ENCODE data around the gene BEST4. TPM values are rescaled to one million over a fixed set of nuclear protein-coding genes. Genes with fewer than 3 reads are reported as not detected.

Gene BEST4
- total and polyA plus RNA-seq, 2 of the 13 experiments (the other 11 are each of a cell fraction or from before 2014, with no cell fraction given), result 0.77 to 1.4 TPM

DNA sequence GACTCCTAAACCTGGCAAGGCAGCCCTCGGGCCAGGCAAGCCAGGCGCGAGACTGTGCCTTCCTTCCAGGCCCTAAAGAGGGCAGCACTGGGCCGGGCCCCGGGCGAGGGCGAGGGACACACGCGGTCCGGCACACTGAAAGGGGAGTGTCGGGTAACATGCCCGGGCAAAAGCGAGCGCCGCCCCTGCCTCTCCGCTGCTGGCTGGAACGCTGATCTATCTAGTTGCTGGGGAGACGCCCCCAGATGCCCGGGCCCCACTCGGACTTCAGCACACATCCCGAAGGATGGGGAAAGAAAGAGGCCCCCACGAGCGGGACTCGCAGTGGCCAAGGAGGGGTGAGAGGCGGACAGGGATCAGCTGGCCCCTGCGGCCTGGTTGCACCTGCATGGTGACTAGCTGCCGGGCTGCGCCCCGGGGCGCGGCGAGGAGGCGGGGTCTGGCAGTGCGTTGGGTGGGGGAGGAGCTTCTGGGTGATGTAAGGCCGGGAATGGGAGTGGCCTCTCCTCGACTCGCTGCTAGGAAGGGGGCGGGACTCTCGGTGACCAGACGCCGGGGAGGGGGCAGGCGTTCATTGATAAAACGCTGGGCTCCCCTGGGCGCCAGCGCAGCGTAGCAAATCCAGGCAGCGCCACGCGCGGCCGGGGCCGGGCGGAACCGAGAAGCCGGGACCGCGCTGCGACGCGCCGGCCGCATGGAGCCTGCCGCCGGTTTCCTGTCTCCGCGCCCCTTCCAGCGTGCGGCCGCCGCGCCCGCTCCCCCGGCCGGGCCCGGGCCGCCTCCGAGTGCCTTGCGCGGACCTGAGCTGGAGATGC lies 12.0 kb upstream of the BEST4 start, which contains the start of gene PLK3 (continued):
- TF ChIP-seq ZNF75D (CRISPR knock-in tag; IDR thresholded peaks at IDR 0.05; ENCODE audit: borderline replicate concordance) (no peak), ZNF569 (CRISPR knock-in tag; IDR thresholded peaks at IDR 0.05; ENCODE audit: borderline replicate concordance) (peak; percentile 80; the same call in 1 of the 2 replicates), NFYC (CRISPR knock-in tag; IDR thresholded peaks at IDR 0.05) (peak; percentile 51), KDM5A (IDR thresholded peaks at IDR 0.05; ENCODE audit: borderline replicate concordance, low read length) (peak; percentile 50; the same call in 1 of the 2 replicates), ZNF790 (CRISPR knock-in tag; IDR thresholded peaks at IDR 0.05; ENCODE audit: borderline replicate concordance) (peak; percentile 82; the same call in 1 of the 2 replicates), GATA4 (IDR thresholded peaks at IDR 0.05; ENCODE audit: borderline replicate concordance, low read depth) (no peak), ZFX (CRISPR knock-in tag; IDR thresholded peaks at IDR 0.05; ENCODE audit: low read depth) (peak; percentile 92), ZNF768 (CRISPR knock-in tag; IDR thresholded peaks at IDR 0.05) (peak; percentile 60; the same call in 1 of the 2 replicates), NR2C2 (CRISPR knock-in tag; IDR thresholded peaks at IDR 0.05; ENCODE audit: borderline replicate concordance) (peak; percentile 76), MYC (CRISPR knock-in tag; IDR thresholded peaks at IDR 0.05; ENCODE audit: borderline replicate concordance) (peak; percentile 98), MAZ (IDR thresholded peaks at IDR 0.05; ENCODE audit: borderline replicate concordance, low read depth, low read length) (peak; percentile 64; the same call in 1 of the 2 replicates), MAZ (CRISPR knock-in tag; IDR thresholded peaks at IDR 0.05; ENCODE audit: low read depth) (peak; percentile 59), RFXANK (CRISPR knock-in tag; IDR thresholded peaks at IDR 0.05) (peak; percentile 64; the same call in 1 of the 2 replicates), GABPA (IDR thresholded peaks at IDR 0.05; ENCODE audit: low read depth, low read length) (no peak), GABPA (CRISPR knock-in tag; IDR thresholded peaks at IDR 0.05; ENCODE audit: low read depth) (0 out of 2 replicates have a peak, but pooled peaks have one; percentile 8), KLF9 (CRISPR knock-in tag; IDR thresholded peaks at IDR 0.05; ENCODE audit: low read depth) (peak; percentile 36; the same call in 1 of the 2 replicates)
- TF ChIP-seq, protein P1, sequence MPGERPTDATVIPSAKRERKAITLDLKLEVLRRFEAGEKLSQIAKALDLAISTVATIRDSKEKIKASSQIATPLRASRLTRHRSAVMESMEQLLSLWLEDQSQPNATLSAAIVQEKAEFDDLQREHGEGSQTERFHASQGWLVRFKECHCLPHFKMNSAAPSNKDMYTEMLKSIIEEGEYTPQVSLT (CRISPR knock-in tag; IDR thresholded peaks at IDR 0.05; ENCODE audit: borderline replicate concordance, low read depth), result 0 out of 2 replicates have a peak, but pooled peaks have one; percentile 69
- TF ChIP-seq, protein P2, sequence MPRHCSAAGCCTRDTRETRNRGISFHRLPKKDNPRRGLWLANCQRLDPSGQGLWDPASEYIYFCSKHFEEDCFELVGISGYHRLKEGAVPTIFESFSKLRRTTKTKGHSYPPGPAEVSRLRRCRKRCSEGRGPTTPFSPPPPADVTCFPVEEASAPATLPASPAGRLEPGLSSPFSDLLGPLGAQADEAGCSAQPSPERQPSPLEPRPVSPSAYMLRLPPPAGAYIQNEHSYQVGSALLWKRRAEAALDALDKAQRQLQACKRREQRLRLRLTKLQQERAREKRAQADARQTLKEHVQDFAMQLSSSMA (CRISPR knock-in tag; IDR thresholded peaks at IDR 0.05), result 0 out of 2 replicates have a peak, but pooled peaks have one; percentile 20
- TF ChIP-seq, protein P3, sequence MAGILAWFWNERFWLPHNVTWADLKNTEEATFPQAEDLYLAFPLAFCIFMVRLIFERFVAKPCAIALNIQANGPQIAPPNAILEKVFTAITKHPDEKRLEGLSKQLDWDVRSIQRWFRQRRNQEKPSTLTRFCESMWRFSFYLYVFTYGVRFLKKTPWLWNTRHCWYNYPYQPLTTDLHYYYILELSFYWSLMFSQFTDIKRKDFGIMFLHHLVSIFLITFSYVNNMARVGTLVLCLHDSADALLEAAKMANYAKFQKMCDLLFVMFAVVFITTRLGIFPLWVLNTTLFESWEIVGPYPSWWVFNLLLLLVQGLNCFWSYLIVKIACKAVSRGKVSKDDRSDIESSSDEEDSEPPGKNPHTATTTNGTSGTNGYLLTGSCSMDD (CRISPR knock-in tag; IDR thresholded peaks at IDR 0.05), result no peak
- TF ChIP-seq, protein P4, sequence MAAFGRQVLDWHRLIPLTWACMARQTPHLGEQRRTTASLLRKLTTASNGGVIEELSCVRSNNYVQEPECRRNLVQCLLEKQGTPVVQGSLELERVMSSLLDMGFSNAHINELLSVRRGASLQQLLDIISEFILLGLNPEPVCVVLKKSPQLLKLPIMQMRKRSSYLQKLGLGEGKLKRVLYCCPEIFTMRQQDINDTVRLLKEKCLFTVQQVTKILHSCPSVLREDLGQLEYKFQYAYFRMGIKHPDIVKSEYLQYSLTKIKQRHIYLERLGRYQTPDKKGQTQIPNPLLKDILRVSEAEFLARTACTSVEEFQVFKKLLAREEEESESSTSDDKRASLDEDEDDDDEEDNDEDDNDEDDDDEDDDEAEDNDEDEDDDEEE (CRISPR knock-in tag; IDR thresholded peaks at IDR 0.05), result no peak; the same call in 1 of the 2 replicates
- TF ChIP-seq, protein P5, sequence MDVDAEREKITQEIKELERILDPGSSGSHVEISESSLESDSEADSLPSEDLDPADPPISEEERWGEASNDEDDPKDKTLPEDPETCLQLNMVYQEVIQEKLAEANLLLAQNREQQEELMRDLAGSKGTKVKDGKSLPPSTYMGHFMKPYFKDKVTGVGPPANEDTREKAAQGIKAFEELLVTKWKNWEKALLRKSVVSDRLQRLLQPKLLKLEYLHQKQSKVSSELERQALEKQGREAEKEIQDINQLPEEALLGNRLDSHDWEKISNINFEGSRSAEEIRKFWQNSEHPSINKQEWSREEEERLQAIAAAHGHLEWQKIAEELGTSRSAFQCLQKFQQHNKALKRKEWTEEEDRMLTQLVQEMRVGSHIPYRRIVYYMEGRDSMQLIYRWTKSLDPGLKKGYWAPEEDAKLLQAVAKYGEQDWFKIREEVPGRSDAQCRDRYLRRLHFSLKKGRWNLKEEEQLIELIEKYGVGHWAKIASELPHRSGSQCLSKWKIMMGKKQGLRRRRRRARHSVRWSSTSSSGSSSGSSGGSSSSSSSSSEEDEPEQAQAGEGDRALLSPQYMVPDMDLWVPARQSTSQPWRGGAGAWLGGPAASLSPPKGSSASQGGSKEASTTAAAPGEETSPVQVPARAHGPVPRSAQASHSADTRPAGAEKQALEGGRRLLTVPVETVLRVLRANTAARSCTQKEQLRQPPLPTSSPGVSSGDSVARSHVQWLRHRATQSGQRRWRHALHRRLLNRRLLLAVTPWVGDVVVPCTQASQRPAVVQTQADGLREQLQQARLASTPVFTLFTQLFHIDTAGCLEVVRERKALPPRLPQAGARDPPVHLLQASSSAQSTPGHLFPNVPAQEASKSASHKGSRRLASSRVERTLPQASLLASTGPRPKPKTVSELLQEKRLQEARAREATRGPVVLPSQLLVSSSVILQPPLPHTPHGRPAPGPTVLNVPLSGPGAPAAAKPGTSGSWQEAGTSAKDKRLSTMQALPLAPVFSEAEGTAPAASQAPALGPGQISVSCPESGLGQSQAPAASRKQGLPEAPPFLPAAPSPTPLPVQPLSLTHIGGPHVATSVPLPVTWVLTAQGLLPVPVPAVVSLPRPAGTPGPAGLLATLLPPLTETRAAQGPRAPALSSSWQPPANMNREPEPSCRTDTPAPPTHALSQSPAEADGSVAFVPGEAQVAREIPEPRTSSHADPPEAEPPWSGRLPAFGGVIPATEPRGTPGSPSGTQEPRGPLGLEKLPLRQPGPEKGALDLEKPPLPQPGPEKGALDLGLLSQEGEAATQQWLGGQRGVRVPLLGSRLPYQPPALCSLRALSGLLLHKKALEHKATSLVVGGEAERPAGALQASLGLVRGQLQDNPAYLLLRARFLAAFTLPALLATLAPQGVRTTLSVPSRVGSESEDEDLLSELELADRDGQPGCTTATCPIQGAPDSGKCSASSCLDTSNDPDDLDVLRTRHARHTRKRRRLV (CRISPR knock-in tag; IDR thresholded peaks at IDR 0.05), result peak; percentile 98

All from HepG2 (cell line).